IMR-90 (cell line): ENCODE measurements around the gene SMIM24. TPM values are rescaled to one million over a fixed set of nuclear protein-coding genes. Genes with fewer than 3 reads are reported as not detected.

Experiments used
- ATAC-seq: fragments of 200-7000 bp; cut with Tn5 transposase; 2 replicates; pipeline ENCODE4 v1.9.1; 2020; ENCODE audit warnings: low read depth, mild to moderate bottlenecking, moderate library complexity
- BruUV-seq: library from RNA; stranded (reverse); fragments of 400-500 nt; replicated peaks from 2 replicates; lab custom pipeline; 2021; lab: Mats Ljungman, UMichigan
- CTCF ChIA-PET: fragments of 300-600 bp; formaldehyde crosslinking; extraction: SDS; loops from one replicate; lab custom pipeline; 2021; ENCODE audit warnings: antibody characterized with exemption; lab: Yijun Ruan, JAX
- POLR2A ChIA-PET: fragments of 300-600 bp; sonication (Branson Sonifier 250); formaldehyde crosslinking; loops from one replicate; lab custom pipeline; 2022; ENCODE audit warnings: antibody characterized with exemption; ENCODE audit not compliant: unreplicated experiment; lab: Charles Lee
- DNase-seq: peaks from one replicate; pipeline ENCODE4 v3.0.0; 2013
- H2AFZ ChIP-seq: replicated peaks from 2 replicates; pipeline ENCODE3; 2013; ENCODE audit warnings: low read length, mild to moderate bottlenecking; ENCODE audit not compliant: poor library complexity
- H2AK5ac ChIP-seq: 2 replicates; pipeline ENCODE4 v1.6.1; 2013; ENCODE audit warnings: low read depth, low read length, inconsistent platforms
- H2AK9ac ChIP-seq: replicated peaks from 2 replicates; pipeline ENCODE3; 2013; ENCODE audit warnings: mild to moderate bottlenecking, low read depth, low read length, moderate library complexity; ENCODE audit not compliant: poor library complexity
- H2BK120ac ChIP-seq: 2 replicates; pipeline ENCODE4 v1.6.1; 2013; ENCODE audit warnings: low read depth, low read length, inconsistent platforms
- H2BK15ac ChIP-seq: 3 replicates; pipeline ENCODE4 v1.6.1; 2013; ENCODE audit warnings: low read depth, low read length, inconsistent platforms
- H2BK20ac ChIP-seq: 2 replicates; pipeline ENCODE4 v1.6.1; 2013; ENCODE audit warnings: low read depth, mild to moderate bottlenecking, inconsistent platforms, low read length, moderate library complexity
- H2BK5ac ChIP-seq: 2 replicates; pipeline ENCODE4 v1.6.1; 2013; ENCODE audit warnings: mild to moderate bottlenecking, low read depth, low read length, inconsistent platforms; ENCODE audit not compliant: poor library complexity, severe bottlenecking
- H3K14ac ChIP-seq: replicated peaks from 2 replicates; pipeline ENCODE4 v1.6.1; 2013; ENCODE audit warnings: low read depth, low read length, inconsistent platforms
- H3K18ac ChIP-seq: 2 replicates; pipeline ENCODE4 v1.6.1; 2013; ENCODE audit warnings: low read depth, low read length, control low read depth
- H3K23ac ChIP-seq: 2 replicates; pipeline ENCODE4 v1.6.1; 2013; ENCODE audit warnings: low read depth, low read length, inconsistent platforms
- H3K27ac ChIP-seq: 2 replicates; pipeline ENCODE4 v1.5.1; 2013; ENCODE audit warnings: mild to moderate bottlenecking, control low read depth, low read length; ENCODE audit not compliant: insufficient read depth
- H3K27me3 ChIP-seq: 2 replicates; pipeline ENCODE4 v1.6.1; 2013; ENCODE audit warnings: low read length; ENCODE audit not compliant: control insufficient read depth, insufficient read depth
- H3K36me3 ChIP-seq: 2 replicates; pipeline ENCODE4 v1.6.1; 2013; ENCODE audit warnings: low read length, mixed read lengths; ENCODE audit not compliant: control insufficient read depth, insufficient read depth
- H3K4ac ChIP-seq: 2 replicates; pipeline ENCODE4 v1.6.1; 2013; ENCODE audit warnings: low read depth, low read length, inconsistent platforms
- H3K4me1 ChIP-seq: 2 replicates; pipeline ENCODE4 v1.6.1; 2013; ENCODE audit warnings: low read length, mixed read lengths; ENCODE audit not compliant: control insufficient read depth, insufficient read depth
- H3K4me2 ChIP-seq: 2 replicates; pipeline ENCODE4 v1.6.1; 2013; ENCODE audit warnings: low read depth, mild to moderate bottlenecking, control low read depth, low read length, moderate library complexity
- H3K4me3 ChIP-seq: 2 replicates; pipeline ENCODE4 v1.5.1; 2013; ENCODE audit warnings: low read depth, mild to moderate bottlenecking, control low read depth, low read length, moderate library complexity; ENCODE audit not compliant: insufficient read depth
- H3K56ac ChIP-seq: 2 replicates; pipeline ENCODE4 v1.6.1; 2013; ENCODE audit warnings: low read length, inconsistent platforms; ENCODE audit not compliant: insufficient read depth; ENCODE audit errors: extremely low read depth
- H3K79me1 ChIP-seq, 2 experiments: 2 replicates each; pipeline ENCODE4 v1.6.1; 2013; ENCODE audit warnings: low read length in 2 of 2, inconsistent platforms in 1 of 2, low read depth in 1 of 2
- H3K9ac ChIP-seq: 2 replicates; pipeline ENCODE4 v1.6.1; 2013; ENCODE audit warnings: low read depth, low read length, control low read depth
- H3K9me1 ChIP-seq: 2 replicates; pipeline ENCODE4 v1.6.1; 2013; ENCODE audit warnings: low read length, inconsistent platforms; ENCODE audit not compliant: insufficient read depth
- H3K9me3 ChIP-seq: 2 replicates; pipeline ENCODE4 v1.6.1; 2013; ENCODE audit warnings: low read length; ENCODE audit not compliant: control insufficient read depth, insufficient read depth
- H4K20me1 ChIP-seq: 2 replicates; pipeline ENCODE4 v1.6.1; 2013; ENCODE audit warnings: low read length, inconsistent platforms; ENCODE audit not compliant: insufficient read depth
- H4K5ac ChIP-seq: 2 replicates; pipeline ENCODE4 v1.6.1; 2013; ENCODE audit warnings: mild to moderate bottlenecking, low read depth, low read length, control low read depth
- H4K8ac ChIP-seq, 2 experiments: 2 replicates each; pipeline ENCODE4 v1.6.1; 2013; ENCODE audit warnings: low read depth in 2 of 2, low read length in 2 of 2, control low read depth in 1 of 2, inconsistent platforms in 1 of 2
- H4K91ac ChIP-seq: 2 replicates; pipeline ENCODE4 v1.6.1; 2013; ENCODE audit warnings: low read depth, low read length, inconsistent platforms; ENCODE audit not compliant: insufficient read depth
- CHD1 ChIP-seq: IDR thresholded peaks from 2 replicates; pipeline ENCODE4 v1.6.1; 2012; ENCODE audit warnings: low read depth, low read length, improper control_type of control experiment
- CTCF ChIP-seq: conservative IDR thresholded peaks from 2 replicates; pipeline ENCODE4 v1.5.1; 2012; ENCODE audit warnings: mild to moderate bottlenecking, low read depth, low read length, improper control_type of control experiment
- ELK1 ChIP-seq: fragments of 150-350 bp; IDR thresholded peaks from 2 replicates; pipeline ENCODE4 v1.6.1; 2016; ENCODE audit warnings: low read depth, mild to moderate bottlenecking, low read length, moderate library complexity, borderline replicate concordance
- RCOR1 ChIP-seq: IDR thresholded peaks from 2 replicates; pipeline ENCODE4 v1.6.1; 2012; ENCODE audit warnings: mild to moderate bottlenecking, low read length, improper control_type of control experiment; ENCODE audit not compliant: insufficient replicate concordance
- SMC3 ChIP-seq: fragments of 150-350 bp; IDR thresholded peaks from 2 replicates; pipeline ENCODE4 v1.6.1; 2016; ENCODE audit warnings: low read depth, mild to moderate bottlenecking, antibody characterized with exemption, low read length, moderate library complexity
- WGBS, 2 experiments: methylation state at CpG; one replicate each; pipeline versions ENCODE4 v1.1.5 to v1.1.7; 2013; ENCODE audit warnings: missing lambda C conversion rate in 2 of 2; ENCODE audit not compliant: insufficient read length in 1 of 2; ENCODE audit errors: extremely low coverage in 2 of 2; 5-methylcytosine and 5-hydroxymethylcytosine counted together
- dilution Hi-C: fragments of 300-500 bp; cut with HindIII; formaldehyde crosslinking; loops from one replicate; pipeline ENCODE4 v1.14.3; 2018; ENCODE audit warnings: low sequenced_read_pairs; ENCODE audit not compliant: unreplicated experiment
- in situ Hi-C: fragments of 300-500 bp; cut with MboI; formaldehyde crosslinking; loops from 3 replicates; pipeline ENCODE4 v1.14.3; 2019; ENCODE audit warnings: low sequenced_read_pairs, inconsistent platforms, mixed read lengths
- intact Hi-C: fragments of 100-400 bp; cut with micrococcal nuclease; formaldehyde crosslinking; loops from 2 replicates; pipeline ENCODE4 v1.10.0; 2022
- polyA plus RNA-seq, 3 experiments: library from polyadenylated mRNA; depleted of rRNA; stranded (reverse); fragments of >200 nt; gene quantifications; 2 replicates each; pipeline ENCODE4 v1.2.3, GENCODE V29; 2012; ENCODE audit warnings: low replicate concordance in 1 of 3
- total RNA-seq: library from RNA; depleted of rRNA; stranded (reverse); fragments of >200 nt; gene quantifications from 2 replicates; pipeline ENCODE4 v1.2.3, GENCODE V29; 2012

The SMIM24 gene
- total and polyA plus RNA-seq, 2 of the 4 experiments (the other 2 are of a cell fraction): not detected

DNA sequence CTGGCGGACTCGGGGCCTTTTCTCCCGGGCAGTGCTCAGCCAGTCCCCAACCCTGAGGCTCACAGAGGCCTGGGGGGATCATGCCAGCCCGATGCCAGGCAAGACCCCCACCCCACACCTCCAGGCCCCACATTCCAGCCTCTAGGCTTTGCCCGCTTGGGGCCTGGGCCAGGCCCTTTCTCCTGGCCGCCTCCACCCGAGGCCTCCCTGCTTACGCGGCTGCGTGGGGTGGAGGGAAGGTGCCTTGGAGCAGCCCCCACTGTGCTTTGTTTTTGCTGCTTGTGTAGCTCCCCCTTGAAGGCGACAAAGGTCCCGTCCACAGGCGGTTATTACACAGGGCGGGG is 38.4 kb downstream of the SMIM24 start:
- no peak overlapping the region for H2BK5ac ChIP-seq
- no peak overlapping the region for H3K4ac ChIP-seq
- ChIA-PET POLR2A (no interaction called here), CTCF (interaction anchor here (0.6 to 0.7 kb wide), 2 partner anchors 95 to 817 kb away, joined by 3 to 6 read pairs; no protein-coding TSS in a partner anchor)
- no peak overlapping the region for H2AK9ac ChIP-seq
- H3K18ac ChIP-seq: no peak overlapping the region
- no peak overlapping the region for H4K5ac ChIP-seq
- H3K9me3 ChIP-seq: no peaks in the 10 kb centered on the region
- no peak overlapping the region for H3K27ac ChIP-seq
- H4K91ac ChIP-seq: no peak overlapping the region
- peaks cover 45% of the 10 kb centered on the region for H4K20me1 ChIP-seq
- no peak overlapping the region for H3K14ac ChIP-seq
- H3K9me1 ChIP-seq: peaks cover 5% of the 10 kb centered on the region
- intact Hi-C loops: no loop called here
- no peak overlapping the region for H2BK120ac ChIP-seq
- H3K4me3 ChIP-seq: no peak overlapping the region
- DNase-seq (no peak), ATAC-seq (no peak)
- no peak overlapping the region for H2BK20ac ChIP-seq
- H3K56ac ChIP-seq: no peak overlapping the region
- in situ Hi-C loops: no loop called here
- no peak overlapping the region for H3K23ac ChIP-seq
- no peaks in the 10 kb centered on the region; the same call in 1 of the 2 replicates for H3K4me1 ChIP-seq
- no peak overlapping the region for H4K8ac ChIP-seq
- peaks cover 27 to 70% of the 10 kb centered on the region in 2 experiments for H3K79me1 ChIP-seq
- no peak overlapping the region for H2AK5ac ChIP-seq
- H3K36me3 ChIP-seq: peaks cover 56% of the 10 kb centered on the region
- H2BK15ac ChIP-seq: no peak overlapping the region
- BruUV-seq: no TSS peak
- dilution Hi-C loops: no loop called here
- TF ChIP-seq RCOR1: no peak
- TF ChIP-seq CHD1: no peak
- TF ChIP-seq SMC3: no peak
- no peak for TF ChIP-seq ELK1
- TF ChIP-seq CTCF: no peak
- no peaks in the 10 kb centered on the region for H3K27me3 ChIP-seq
- H2AFZ ChIP-seq: no peak overlapping the region
- no peak overlapping the region for H3K9ac ChIP-seq
- WGBS, 2 experiments: 84% methylated on average over 3 of the region's 14 CpGs; no CpG with 5 or more reads in 1 of the 2 experiments
- no peak overlapping the region for H3K4me2 ChIP-seq
